ENCODE measurements around the gene FAM200B.
A peak's percentile ranks its signal among the peaks of the same experiment; 100 is the strongest.
"Not testable (repeated sequence)": the region's sequence is repeated elsewhere in the genome, so short reads cannot be mapped to it uniquely, and the experiment has no call there.

FAM200B gene

DNA sequence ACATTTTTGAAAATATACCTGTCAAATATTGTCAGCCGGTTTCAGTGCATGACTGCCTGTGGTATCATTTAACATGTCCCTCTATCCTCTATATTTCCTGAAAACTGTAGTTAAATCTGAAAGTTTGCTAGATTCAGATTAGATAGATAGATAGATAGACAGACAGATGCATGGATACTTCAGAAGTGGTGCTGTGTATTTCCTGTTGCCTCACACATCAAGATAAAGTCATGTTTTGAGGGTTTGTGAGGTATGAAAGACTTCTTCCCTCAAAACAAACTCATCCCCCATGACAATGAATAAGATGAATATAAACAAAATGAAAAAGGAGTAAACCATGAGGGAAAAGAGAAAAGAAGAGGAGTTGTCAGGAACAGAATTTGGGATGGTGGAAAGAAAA is 15.2 kb downstream of the FAM200B start:
- DNase-seq = no peak

DNA sequence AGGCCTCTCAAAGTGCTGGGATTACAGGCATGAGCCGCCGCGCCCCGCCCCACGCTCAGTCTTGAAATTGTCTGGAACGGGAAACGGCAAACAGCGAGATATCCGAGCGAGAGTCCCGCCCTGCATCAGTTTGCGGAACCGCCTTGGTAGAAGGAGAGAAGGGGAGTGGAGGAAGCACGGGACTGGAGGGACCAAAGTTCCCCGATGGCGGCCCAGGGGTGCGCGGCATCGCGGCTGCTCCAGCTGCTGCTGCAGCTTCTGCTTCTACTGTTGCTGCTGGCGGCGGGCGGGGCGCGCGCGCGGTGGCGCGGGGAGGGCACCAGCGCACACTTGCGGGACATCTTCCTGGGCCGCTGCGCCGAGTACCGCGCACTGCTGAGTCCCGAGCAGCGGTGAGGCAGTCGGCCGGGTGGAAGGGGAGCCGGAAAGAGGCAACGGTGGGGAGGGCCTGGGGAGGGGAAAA is 21.3 kb downstream of the FAM200B start, which contains the start of gene BST1:
Gene BST1 (plus strand): TSS at position 125 of the 463 bp plus-strand sequence. CDS start 80 bp downstream, at position 205.
- DNase-seq = no peak

DNA sequence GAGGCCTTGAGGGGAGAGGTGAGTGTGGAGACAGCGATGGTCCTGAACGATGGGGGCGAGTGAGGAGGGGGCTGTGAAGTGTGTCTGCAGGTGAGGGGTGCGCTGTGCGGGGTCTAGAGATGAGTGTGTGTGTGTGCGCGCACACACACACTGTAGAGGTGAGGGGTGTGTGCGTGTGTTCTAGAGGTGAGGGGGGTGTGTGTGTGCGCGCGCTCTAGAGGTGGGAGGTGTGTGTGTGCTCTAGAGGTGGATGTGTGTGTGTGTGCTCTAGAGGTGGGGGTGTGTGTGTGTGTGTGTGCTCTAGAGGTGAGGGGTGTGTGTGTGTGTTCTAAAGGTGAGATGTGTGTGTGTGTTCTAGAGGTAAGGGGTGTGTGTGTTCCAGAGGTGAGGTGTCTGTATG is 21.8 kb downstream of the FAM200B start:
- no peak for DNase-seq

DNA sequence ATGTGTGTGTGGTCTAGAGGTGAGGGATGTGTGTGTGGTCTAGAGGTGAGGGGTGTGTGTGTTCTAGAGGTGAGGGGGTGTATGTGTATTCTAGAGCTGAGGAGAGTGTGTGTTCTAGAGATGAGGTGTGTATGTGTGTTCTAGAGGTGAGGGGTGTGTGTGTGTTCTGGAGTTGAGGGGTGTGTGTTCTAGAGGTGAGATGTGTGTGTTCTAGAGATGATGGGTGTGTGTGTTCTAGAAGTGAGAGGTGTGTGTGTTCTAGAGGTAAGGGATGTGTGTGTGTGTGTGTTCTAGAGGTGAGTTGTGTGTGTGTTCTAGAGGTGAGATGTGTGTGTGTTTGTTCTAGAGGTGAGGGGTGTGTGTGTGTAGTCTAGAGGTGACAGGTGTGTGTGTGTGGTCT is 22.5 kb downstream of the FAM200B start:
- DNase-seq = no peak

DNA sequence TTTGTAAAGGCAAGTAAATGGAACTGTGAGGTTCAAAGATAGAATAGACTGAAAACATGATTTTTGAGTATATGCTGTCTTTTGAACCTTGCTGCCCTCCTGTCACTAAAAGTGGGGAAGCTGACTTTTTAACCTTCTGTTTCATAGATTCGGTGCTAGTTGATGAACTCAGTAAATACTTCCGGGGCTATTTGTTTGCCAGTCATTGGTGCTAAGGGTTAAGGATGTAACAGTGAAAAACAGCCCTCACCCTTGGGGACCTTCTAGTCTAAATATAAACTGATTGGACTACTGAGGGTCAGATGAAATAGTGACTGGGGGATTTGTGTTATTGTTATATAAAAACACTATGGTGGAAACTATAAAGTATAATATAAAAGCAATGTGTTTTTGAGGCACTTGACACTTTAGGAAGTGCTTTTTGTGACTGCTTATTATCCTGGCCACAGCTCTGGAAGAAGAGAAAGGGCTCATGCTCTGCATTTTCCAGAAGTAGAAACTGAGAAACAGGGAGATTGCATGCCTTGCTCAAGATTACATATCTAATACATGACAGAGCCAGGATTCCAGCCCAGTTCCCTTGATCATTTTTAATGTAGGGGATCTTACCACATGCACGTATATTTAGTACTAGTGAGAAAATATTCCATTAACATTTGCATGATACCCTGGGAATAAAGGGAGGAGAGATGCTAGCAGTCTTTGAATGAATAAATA is 25.2 kb downstream of the FAM200B start:
- no peak for DNase-seq

DNA sequence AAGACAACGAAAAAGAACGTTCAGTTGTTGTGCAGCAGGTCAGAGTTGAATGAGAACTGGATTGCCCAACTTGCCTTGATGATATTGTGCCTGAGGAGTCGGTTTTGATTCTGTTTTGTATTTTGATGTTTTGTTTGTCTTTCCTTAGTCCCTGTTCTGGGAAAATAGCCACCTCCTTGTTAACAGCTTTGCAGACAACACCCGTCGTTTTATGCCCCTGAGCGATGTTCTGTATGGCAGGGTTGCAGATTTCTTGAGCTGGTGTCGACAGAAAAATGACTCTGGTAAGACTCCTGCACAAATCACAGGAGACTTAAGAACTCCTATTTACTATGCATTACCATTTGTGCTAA is 25.7 kb downstream of the FAM200B start:
- DNase-seq = no peak

DNA sequence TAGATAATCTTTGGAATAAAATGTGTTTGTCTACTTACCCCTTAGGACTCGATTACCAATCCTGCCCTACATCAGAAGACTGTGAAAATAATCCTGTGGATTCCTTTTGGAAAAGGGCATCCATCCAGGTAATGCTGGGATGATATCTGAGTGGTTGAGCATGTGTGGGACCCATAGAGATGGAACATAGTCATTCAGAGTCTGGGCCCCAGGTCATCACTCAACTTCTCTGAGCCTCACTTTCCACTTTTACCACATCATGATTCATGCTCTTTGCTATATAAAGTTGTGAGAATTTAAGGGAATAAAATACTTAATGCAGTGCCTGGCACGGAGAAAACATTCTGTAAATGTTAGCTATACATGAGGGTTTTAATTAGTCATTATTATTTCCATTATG is 30.1 kb downstream of the FAM200B start:
- DNase-seq = no peak

DNA sequence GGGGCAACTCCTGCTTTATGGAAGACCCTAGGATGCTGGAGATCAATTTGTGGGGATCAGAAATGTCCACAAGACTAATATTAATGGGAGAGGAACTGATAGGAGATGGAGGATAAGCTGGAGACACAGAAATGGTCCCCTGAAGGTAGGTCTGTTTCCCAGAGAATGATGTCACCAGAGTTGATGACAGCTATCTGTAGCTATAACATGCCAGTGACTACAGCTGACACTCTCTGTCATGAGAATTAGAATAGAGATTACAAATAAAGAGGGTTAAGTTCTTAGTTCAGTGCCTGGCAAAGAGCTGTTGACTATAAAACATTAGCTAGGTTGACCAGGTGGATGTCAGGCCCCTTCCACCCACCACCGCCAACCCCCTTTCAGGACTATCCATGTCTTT is 30.6 kb downstream of the FAM200B start:
- no peak for DNase-seq

DNA sequence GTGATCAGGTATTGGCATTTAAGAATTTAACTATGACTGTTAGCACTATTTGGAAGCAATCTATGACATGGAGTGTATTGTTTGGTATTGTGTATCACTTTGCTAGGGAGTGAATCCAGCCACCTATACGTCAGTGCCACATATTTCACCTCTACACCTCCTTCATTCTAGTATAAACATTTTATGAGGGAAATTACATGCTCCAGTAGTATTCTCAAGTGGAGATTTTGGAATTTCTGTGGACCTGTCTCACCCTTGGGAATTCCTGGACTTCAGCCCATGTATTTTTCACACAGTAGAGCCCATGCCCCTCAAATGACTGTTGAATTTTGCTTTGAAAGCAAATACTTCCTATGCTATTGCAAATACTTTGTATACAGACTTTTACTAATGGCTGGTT is 32.5 kb downstream of the FAM200B start:
- no peak for DNase-seq

DNA sequence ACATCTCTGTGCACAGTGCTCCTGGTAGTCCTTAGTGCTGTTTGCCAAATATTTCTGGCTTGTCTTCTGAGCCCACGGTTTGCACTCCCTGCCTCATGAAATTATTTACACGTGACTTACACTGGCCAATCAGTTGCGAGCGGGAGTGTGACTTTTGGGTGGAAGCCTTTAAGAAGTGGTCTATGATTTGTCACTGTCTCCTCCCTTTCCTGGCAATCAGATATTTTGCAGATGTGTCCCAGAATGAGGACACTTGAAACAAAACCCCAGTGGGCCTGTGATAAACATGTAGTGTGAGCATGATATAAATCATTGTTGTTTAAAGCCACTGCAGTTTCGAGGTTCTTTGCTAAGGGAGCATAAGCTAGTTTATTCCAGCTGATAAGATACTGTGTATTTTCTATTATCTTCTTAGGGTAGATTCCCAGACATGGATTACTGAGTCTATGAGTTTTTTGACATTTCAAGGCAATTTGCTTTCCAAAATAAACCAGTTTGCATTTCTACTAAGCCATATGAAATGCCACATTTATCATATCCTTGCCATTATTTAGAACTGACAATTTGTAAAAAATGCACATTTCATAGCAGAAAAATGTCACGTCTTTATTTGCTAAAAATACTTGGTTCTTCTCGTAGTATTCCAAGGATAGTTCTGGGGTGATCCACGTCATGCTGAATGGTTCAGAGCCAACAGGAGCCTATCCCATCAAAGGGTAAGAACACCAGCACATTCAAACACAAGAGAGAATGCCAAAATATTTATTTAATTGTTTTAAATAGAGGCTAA is 33.2 kb downstream of the FAM200B start:
- DNase-seq = no peak

DNA sequence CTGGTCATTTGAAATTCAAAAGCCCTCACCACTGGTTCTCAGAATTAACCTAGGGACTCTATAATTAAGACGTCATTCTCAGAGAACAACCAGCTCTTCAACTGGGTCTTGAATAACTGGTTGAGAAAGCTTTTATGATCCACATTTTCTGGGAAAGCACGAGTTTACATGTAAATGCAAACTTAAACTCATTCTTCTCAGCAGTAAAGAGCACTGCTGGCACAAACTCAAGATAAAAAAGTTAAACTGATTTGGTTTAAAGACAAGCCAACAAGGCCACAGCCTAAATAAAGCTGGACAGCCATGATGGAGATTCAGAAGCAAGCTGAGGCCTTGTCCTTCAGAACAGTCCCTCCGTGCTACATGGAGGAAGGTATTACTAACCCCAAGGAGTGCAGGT is 34.5 kb downstream of the FAM200B start:
- no peak for DNase-seq

DNA sequence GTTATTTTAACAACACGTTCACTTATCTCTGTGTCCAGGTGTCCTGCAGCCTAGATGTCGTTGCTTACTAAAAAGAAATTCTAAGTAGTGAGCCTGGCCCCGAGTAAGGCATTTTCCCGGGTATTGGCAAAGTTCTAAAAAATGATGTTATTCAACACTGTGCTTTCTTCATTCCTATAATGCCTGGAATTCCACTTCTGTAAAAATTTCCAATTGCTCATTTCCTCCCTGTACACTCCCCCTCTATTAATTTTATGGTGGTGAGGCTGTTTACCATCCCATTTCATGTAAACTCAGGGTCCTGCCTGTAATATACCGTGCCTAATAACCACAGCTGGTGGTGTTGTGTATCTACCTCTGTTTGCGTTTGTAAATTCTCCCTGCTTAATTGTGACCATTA is 35.5 kb downstream of the FAM200B start:
- no peak for DNase-seq

DNA sequence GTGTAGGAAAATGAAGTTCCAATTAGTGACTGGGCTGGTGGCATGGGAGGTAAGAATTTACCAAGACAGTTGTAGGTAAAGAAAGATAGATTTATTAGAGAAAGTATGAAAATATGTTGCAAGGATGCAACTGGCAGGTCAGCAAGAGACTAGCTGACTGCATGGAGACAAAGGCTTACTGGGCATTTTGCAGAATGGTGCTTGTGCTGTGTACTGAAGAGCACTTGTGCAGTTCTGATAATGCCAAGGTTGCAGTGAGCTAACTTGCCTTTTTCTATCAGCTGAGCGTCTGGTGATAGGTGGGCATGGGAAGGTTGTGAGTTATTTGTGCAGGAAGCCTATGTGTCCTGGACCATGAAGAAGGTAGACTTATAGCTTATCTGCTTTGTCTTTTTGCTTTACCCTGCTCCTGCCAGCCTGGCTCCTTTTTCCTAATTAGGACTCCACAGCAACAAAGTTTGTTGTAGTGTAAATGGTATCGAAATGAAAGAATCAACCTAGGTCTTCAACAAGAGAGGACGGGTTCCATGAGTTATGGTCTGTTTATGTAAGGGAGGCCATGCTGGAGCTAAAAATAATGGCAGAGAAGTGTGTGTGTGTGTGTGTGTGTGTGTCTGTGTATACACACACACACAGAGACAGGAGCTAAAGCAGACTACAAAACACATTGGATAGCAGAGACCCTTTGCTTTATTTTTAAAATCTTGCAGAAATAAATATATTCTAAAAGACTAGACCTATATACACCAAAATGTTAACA is 36.2 kb downstream of the FAM200B start:
- DNase-seq = no peak

DNA sequence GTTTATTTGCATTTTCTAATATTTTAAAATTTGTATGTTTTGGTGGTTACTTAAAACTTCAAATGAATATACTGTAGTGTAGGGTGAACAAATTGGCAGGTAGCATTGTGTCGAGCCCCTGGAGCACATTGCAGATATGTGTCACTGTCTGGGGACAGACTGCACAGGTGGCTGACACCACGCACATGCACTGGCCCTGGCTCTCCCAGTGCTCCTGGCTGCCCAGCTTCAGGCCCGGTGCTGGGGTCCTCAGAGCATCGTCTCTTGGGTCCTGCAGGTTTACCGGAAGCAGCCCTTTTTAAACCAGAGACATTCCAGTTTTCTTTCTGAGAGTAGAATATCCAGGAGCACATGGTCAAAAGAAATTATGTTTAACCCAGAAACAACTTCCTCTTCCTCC is 36.8 kb downstream of the FAM200B start:
- no peak for DNase-seq

DNA sequence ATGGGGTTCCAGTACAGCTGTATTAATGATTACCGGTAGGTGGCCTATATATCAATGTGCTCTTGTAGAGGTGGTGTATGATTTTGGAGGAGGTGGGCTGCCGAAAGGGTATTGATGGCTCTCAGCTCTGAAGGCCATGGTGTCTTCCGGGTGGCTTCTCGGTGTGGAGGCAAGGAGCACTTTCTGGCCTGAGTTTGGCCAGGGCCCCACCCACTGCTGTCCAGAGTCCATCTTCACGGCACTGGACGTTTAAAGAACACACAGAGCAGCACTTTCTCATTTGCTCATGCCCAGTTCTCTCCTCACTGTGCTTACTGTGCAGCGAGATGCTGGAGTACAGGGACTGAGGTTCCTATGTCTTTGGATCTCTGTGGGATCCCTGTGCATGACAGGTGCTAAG is 37.3 kb downstream of the FAM200B start:
- no peak for DNase-seq

DNA sequence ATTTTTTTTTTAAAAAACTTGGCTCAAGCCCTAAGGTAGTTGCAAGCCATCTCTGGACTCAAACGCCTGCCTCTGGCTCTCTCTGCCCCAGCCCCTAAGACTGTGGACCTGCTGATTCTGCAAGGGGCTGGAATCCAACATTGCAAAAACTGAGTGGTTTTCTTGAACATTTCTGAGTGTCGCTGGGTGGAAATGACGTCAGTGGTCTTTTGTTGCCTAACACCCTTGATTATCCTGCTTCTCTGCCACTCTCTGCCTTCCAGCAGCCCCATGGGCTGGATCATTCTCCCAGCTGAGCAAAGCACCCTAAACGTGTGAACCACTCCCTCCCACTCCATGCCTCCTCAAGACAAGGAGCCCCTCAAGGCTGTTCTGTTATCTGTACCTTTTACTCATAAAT is 37.9 kb downstream of the FAM200B start:
- DNase-seq = no peak

DNA sequence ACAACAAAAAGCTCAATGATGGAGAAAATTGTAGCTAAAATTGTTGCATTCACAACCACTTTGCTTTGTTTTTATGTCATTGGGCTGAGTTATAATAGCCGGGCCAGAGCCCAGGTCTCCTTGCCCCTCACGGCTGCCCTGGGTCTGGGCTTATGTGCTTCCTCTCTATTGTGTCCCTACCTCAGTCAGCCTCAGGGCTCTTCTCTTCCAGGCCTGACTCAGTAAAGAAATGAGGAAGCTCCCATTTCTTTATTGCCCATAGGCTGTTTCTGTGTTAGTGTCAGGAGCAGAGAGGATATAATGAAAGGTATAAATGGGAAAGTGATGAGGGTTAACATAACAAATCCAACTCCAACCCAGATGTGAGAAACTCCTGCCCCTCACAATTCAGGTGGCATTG is 39.2 kb downstream of the FAM200B start:
- DNase-seq = no peak

DNA sequence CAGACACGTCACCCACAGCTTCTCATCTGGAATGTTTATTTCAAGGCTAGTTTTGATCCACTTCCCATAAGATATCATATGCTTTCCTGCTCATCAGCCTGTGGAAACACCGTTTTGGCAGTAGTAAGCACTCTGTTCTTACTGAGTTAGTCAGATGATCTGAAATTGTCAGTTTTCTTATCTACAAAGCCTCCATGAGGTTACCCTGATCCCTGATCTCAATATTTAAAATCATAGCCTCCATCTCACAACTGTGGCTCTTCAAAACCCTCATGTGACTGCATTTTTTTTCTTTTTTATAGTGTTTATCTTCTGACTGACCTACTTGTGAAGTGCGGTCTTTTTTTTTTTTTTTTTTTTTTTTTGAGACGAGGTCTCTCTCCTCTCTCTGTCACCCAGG is 44.0 kb downstream of the FAM200B start:
- DNase-seq = no peak

DNA sequence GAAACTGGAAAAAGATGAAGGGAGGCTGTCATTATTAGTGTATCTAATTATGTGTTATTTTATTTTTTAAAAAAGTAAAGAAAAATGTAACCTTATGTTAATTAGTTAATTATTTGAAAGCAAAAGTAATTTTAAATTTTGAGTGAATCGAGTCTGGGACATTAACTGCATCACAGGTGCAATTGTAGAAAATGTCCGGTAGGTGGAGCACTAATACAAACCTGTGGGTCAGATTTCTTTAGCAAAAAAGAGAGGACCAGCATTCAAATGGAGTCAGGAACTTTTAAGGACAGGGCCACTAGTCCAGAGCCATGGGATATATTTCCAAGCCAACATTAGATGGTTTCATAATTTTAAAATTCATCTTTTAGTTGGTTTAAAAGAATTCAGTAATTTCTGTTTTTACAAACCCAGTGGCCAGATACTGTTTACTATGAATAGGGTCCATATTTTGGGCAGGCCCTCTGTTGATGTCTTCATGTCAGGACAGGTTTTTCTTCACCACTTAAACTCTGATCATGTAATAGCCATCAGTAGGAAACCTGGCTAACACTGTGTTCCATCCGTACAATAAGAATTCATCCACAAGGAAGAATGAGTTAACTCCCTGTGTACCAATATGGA is 48.4 kb downstream of the FAM200B start:
- DNase-seq = peak; percentile 21

DNA sequence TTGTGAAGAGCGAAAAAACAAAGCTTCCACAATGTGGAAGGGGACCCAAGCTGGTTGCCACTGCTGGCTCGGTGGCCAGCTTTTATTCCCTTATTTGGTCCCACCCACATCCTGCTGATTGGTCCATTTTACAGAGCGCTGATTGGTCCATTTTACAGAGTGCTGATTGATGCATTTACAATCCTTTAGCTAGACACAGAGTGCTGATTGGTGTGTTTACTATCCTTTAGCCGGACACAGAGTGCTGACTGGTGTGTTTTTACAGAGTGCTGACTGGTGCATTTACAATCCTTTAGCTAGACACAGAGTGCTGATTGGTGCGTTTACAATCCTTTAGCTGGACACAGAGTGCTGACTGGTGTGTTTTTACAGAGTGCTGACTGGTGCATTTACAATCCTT is 51.4 kb downstream of the FAM200B start:
- DNase-seq = not testable (repeated sequence)

DNA sequence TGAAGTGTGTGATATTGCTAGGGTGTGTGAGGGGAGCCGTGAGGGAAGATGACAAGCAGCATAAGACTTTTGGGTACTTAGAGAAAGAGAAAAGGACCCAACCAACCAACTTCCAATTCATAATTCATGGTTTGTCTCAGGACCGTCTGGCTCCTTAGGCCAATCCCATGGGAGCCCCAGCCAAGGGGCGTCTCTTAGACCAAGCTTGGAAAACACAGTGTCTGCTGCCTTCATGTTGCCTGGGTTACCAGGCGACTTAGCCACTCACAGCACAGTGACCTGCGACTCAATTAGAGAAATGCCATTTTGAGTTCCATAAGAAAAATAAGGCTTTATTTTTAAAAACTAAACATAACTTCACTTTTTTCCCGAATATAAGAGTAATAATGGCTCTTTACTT is 53.9 kb downstream of the FAM200B start:
- no peak for DNase-seq

DNA sequence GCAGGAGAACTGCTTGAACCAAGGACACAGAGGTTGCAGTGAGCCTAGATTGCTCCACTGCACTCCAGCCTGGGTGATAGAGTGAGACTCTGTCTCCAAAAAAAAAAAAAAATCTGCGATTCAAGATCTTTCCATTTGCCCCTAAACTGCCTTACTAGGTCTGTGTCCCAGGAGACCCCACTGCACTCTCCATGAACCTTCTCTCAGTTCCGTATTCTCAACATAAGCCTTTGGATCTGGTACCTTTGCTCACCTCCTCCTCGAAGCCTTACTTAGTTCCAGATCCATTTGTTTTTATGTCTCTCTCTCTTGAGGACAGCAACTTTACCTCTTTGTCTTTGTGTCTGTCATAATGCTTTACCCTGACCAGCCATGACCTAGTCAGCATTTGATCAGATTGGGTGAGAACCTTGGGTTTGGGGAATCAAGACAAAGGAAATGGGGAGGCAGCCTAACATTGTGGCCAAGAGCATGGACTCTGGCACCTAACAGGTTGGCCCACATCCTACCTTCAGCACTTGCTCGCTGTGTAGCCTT is 55.0 kb downstream of the FAM200B start:
- DNase-seq = no peak

DNA sequence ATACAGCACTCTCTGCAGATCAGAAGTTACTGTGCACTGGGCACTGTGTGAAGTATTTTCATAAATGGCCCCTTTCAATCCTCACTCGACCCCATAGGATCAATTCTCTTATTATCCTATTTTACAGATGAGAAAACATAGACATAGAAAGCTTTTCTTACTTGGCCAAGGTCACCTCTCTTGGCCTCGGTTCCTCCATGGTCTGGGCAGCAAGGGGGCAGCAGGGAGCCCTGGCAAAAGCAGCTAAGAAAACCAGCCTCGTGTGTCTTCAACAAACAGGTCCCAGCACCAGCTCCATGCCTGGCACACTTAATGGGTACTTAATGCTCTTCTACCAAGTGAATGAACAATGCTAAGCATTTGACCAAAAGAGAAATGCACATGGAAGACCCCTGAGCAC is 55.6 kb downstream of the FAM200B start:
- no peak for DNase-seq

All from NCI-H2171 treated with DMSO at 0.1 percent for 48 hours (cell line).